HG03135 (cell line): ENCODE data around the gene PGC.

ENCODE experiments used
- ATAC-seq: cut with Tn5 transposase; IDR thresholded peaks from one replicate; pipeline ENCODE4 v1.9.1; 2021; ENCODE audit warnings: mild to moderate bottlenecking, moderate library complexity; ENCODE audit not compliant: unreplicated experiment

The PGC gene

GRCh38 chr6:41748542-41748941 lies 1.3 kb upstream of the PGC start:
- no peak for ATAC-seq

DNA sequence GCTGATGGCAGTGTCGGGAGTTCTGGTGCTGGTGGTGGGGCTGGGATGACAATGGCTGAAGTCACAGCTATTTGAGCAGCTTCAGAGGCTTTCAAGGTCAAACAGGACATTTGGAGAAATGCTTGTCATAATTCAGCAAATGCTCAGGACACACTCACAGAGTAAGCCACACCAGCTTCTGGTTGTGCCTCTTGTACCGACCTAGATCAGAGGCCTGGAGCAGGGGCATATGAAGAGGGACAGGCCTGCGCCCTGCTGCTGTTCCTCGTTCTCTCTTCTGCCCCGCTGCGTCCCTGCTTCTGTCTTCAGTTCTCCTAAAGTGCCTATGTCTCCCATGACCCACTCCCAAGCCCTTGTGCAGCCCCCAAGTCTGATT lies 893 bp upstream of the PGC start:
- no peak for ATAC-seq

DNA sequence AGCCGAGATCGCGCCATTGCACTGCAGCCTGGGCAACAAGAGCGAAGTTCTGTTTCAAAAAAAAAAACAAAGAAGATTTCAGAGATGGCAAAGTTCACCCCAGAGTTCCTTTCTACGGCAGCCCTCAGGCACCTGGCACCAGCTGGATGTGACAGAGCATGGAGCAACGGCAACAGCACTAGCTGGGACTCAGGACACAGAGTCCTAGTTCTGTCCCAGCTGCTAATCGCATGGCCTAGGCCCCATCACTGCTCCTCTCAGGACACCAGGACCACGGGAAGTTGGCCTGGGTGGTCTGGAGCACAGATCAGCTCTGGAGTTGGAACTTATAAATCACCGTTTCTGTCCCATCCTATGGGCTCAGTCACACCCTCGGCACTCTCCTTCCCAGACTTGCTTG lies 1.1 kb downstream of the PGC start:
- no peak for ATAC-seq

DNA sequence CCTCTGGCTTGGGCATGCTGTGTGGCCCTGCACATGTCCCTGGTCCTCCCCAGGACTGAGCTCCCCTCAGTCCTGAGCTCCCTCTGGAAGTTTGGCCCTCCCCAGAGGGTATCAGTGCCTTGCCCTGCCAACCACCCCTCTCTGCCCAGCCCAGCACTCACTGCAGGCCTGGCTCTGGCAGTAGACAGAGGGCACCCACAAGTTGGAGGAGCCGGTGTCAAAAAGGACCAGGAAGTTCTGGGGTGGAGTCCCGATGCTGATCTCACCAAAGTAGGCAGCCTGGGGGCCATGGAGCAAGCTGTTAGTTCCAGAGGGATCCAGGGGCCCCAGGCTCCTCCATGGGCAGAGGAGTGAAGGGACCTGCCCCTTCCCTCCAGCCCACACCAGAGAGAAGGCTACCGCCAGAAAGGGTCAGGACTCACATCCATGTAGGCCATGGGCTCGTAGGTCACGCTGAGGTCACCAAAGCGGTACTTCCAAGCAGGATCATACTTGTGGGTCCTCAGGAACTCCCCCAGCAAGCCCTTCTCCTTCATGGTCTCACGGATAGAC lies 2.9 kb downstream of the PGC start:
- ATAC-seq: no peak

DNA sequence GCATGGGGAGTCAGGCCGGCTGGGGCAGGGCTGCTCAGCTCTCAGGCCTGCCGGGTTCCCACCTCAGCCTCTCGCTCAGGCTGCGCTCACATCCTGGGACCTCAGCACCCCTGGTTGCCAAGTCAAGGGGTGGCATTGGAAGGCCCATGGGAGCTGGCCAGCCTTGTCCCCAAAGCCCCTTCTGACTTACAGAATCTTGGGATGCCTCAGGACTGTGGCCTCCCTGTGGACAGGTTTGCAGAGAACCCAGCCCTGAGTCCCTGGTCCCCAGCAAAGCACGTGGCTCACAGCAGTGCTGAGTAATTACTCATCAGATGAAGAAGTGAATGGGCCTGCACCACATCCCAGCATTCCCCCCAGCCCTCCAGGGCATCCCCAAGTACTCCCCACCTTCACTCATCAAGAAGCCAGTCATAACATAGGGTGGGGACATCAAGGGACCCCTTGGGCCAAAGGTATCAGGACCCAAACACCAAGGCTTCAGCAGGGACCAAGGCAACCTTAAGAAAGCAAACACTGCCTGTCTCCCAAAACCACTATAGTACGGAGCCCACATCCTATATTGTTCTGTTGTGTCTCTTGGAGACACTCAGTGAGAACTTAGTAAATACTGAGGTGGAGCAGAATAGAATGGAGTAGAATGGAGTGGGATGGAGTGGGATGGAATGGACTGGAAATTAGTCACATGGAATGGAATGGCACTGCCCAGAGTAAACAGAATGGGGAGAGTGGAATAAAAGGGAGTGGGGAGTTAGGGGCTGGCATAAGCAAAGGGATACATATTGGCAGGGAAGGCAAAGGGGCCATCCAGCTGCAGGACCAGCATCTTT lies 3.6 kb downstream of the PGC start:
- no peak for ATAC-seq

- no peak for ATAC-seq
Measured at GRCh38 chr6:41741625-41742490, 5.3 kb downstream of the PGC start.

GRCh38 chr6:41740366-41741162 lies 6.6 kb downstream of the PGC start:
- no peak for ATAC-seq

DNA sequence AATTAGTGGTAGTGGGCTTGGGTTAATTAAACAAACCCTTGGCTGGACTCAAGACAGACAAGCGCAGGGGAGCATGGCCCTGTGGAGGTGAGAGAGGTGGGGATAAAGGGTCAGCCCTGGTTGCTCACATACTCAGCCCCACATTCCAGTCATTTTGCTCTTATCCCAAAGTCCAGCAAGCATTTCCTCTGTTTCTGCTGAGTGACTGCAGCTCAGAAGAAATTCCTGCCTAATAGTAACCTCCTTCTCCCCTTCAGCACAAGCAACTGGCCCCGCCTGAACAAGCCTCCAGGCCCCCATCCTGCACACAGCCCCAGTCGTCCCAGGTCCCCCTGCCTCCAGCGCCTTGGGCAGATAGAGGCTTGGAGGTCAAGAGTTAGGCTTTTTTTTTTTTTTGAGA lies 8.2 kb downstream of the PGC start:
- ATAC-seq: no peak

DNA sequence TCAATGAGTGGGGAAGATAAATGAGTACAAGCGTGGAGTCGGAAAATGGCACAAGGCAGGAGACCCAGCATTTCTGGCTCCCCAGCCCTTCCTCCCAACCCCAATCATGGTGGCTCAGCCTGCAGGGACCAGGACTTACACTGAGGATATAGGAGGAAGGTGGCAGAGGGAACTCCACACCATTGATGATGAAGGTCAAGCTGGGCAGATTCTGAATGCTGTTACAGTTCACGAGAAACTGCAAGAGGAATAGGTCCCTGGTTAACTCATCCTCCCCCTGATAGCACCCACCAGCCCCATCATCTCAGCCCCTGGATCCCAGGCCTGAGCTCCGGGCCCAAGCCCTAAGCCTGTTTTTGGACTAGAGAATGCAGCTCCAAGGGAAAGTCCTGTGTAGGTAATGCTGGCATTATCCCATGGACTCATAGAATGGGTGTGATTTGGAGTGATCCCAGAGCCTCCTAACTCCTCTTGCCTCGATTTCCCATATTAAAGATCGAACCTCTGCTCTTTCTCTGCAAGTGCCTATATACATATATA lies 9.5 kb downstream of the PGC start:
- ATAC-seq: no peak

- no peak for ATAC-seq
Measured at GRCh38 chr6:41736800-41737555, 10.2 kb downstream of the PGC start.

DNA sequence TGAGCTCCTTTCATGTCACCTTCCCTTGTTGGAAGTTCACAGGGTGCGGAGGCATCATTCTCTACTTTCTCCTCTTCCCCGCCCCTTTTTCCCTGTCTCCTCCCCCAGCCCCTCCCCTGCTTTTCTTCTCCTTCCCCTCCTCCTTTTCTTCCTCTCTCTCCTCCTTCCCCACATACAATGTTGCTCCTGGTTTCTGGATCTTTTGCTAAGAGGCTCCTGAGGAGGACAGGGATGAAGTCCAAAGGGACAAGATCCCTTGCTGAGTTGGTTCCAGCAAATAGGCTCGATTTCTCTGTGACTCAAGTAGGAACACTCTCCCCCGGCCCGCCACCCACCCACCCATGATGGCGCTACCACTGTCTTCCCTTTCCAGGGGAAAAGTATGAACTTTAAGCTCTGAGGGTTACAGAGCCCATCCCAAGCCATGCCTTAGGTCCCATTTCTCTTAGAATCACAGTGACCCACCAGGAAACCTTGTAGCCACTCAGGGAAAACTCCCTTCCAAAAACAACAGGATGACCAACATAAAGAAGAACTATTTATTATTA lies 10.9 kb downstream of the PGC start:
- no peak for ATAC-seq

GRCh38 chr6:41735427-41736185 lies 11.6 kb downstream of the PGC start, which contains the start of gene TFEB:
TSS of gene TFEB (minus strand) at chr6:41735608. CDS start at chr6:41691213, 44,395 bp downstream.
- ATAC-seq: peak; percentile 50

DNA sequence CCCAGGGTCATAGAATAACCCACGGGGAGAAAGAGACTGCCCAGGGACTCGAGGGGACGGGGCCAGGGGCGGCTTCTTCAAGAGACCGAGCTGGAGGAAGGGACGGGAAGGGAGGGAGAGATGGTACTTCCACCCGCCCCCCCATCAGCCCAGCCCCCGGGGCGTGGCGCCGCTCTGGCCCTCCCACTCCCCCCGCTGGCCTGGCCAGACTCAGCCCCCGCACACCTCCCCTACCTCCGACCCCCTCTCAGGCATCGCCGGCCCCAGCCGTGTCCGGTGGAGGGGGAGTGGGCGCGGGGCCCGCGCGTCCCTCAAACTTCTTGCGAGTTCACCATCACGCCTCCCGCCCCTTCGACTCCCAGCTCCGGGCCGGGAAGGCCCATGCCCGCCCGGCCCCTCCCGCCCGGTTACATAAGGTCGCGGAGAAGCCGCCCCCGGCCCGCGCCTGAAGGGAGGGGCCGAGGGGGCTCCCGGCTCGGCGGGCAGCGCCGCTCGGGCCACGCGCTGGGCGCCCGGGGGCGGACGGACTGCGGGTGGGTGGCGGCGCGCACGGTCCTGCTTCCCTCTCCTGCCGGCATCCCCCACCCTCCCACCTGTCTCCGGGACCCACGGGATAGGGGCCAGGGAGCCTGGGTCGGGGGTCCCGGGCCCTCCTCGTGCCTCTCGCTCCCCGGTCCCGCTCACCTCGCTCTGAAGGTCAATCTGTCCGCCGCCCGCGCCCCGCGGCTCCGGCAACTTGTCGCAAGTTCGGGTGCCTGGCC lies 12.4 kb downstream of the PGC start:
- peak; percentile 24 for ATAC-seq

DNA sequence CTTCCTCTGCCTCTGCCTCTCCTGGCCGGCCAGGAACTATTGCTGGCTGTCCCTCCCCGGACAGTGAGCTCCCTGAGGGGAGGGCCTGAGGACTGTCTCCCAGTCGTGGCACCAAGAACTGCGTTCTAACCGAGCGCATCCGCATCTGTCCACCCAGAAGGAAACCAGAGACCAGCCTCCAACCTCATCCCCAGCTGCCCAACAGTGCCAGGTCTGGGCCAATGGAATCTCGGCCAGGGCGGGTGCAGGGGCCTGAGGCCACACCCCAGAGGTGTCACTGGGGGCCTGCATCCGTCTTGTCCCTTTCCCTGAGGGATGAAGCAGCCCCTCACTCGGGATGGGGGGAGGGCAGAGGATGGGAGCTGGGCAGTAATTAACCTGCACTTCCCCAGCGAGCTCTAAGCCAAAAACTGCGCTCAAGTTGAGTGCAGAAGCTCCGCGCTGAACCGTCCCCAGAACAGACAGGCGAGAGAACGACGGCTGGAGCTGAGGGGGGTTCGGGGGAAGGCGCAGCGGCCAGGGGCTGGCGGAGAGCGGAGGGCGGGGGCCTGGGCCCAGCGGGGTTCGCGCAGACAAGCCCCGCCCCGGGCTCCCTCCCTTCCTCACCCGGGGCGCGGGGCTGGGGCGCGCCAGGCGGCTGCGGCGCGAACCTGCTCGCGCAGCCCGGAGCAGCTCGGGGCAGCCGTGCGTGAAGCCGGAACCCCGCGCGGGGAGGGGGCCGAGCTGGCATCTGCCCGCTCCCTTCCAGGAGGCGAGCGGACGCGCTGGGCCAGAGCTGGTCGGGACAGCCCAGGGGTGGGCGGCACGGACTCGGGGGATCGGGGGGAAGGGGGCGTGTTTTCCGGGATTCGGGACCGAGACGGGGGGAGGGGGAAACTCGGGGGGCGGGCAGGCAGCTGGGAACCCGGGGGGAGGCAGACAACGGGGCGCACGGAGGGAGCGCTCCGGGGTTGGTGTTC lies 13.2 kb downstream of the PGC start:
- ATAC-seq: peak; percentile 44

DNA sequence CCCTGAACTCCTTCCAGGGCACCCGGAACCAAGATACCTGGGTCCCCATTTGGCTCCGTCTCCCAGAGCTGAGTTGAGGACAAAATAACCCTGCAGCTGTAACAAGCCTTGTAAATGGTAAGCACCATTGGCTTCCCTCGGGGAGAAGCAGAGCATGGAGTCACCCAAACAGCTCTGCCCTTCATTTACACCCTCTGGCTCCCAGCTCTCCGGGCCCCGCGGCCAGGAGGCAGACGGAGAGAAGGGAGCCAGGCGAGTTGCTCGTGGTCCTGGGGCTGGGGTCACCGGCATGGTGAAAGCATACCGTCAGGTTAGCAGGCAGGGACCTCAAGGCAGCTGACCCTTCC lies 13.9 kb downstream of the PGC start:
- ATAC-seq: no peak

- peak; percentile 33 for ATAC-seq
Measured at GRCh38 chr6:41732591-41733359, 14.4 kb downstream of the PGC start.
